Esophagus (tissue), 2 donors: ENCODE measurements around the gene TAX1BP3. TPM values are rescaled to one million over a fixed set of nuclear protein-coding genes. Genes with fewer than 3 reads are reported as not detected.
A peak's percentile ranks its signal among the peaks of the same experiment; 100 is the strongest.

Experiments used
- H3K27ac ChIP-seq, 2 donors: one replicate each; pipeline ENCODE4 v1.5.1; 2013; ENCODE audit warnings: low read depth in 2 of 2, mild to moderate bottlenecking in 2 of 2, inconsistent platforms in 1 of 2, low read length in 1 of 2, moderate library complexity in 1 of 2
- H3K27me3 ChIP-seq, 2 donors: one replicate each; pipeline ENCODE4 v1.6.1; 2013; ENCODE audit warnings: low read length in 2 of 2, control low read depth in 1 of 2, mild to moderate bottlenecking in 1 of 2; ENCODE audit not compliant: insufficient read depth in 2 of 2, control insufficient read depth in 1 of 2
- H3K36me3 ChIP-seq, 2 donors: one replicate each; pipeline ENCODE4 v1.6.1; 2013; ENCODE audit warnings: low read length in 1 of 2; ENCODE audit not compliant: control insufficient read depth in 2 of 2, insufficient read depth in 2 of 2
- H3K4me1 ChIP-seq, 2 donors: one replicate each; pipeline ENCODE4 v1.6.1; 2013; ENCODE audit warnings: low read length in 1 of 2; ENCODE audit not compliant: control insufficient read depth in 2 of 2, insufficient read depth in 2 of 2
- H3K4me3 ChIP-seq, 2 donors: one replicate each; pipeline ENCODE4 v1.5.1; 2013; ENCODE audit warnings: low read length in 2 of 2, mild to moderate bottlenecking in 2 of 2, low read depth in 1 of 2, moderate library complexity in 1 of 2
- H3K9me3 ChIP-seq, 2 donors: one replicate each; pipeline ENCODE4 v1.6.1; 2013; ENCODE audit warnings: mild to moderate bottlenecking in 2 of 2, low read depth in 1 of 2, low read length in 1 of 2, moderate library complexity in 1 of 2; ENCODE audit not compliant: control insufficient read depth in 2 of 2, insufficient read depth in 1 of 2
- WGBS, 2 donors: extraction: QIAGEN DNeasy Blood & Tissue Kit; methylation state at CpG; one replicate each; pipeline ENCODE4 v1.1.7; 2013; 5-methylcytosine and 5-hydroxymethylcytosine counted together
- polyA plus RNA-seq, 2 donors: library from polyadenylated mRNA; stranded (reverse); fragments of 200-250 nt; gene quantifications; one replicate each; pipeline ENCODE4 v1.2.3, GENCODE V29; 2013
- donor health status: healthy with polysubstance abuse.
- donor health status: Bipolar disorder and iron deficiency.

The TAX1BP3 gene
- polyA plus RNA-seq, 2 donors, result 158 to 248 TPM

- Histone ChIP-seq H3K27ac (no peak overlapping the region), H3K27me3 (peaks cover 0 to 6% of the 10 kb centered on the region in 2 donors), H3K36me3 (no peaks in the 10 kb centered on the region), H3K4me1 (peaks cover 13 to 14% of the 10 kb centered on the region in 2 donors), H3K4me3 (no peak overlapping the region), H3K9me3 (peaks cover 0 to 8% of the 10 kb centered on the region in 2 donors)
- 83 to 84% methylated on average over 4 of the region's 4 CpGs for WGBS, 2 donors
These were observed 29.8 kb upstream of the TAX1BP3 start for GRCh38 chr17:3698139-3698538.

- no peak overlapping the region for H3K4me3 ChIP-seq
- H3K36me3 ChIP-seq, result no peaks in the 10 kb centered on the region
- H3K9me3 ChIP-seq, result peaks cover 0 to 8% of the 10 kb centered on the region in 2 donors
- H3K27ac ChIP-seq, result no peak overlapping the region
- peaks cover 13 to 14% of the 10 kb centered on the region in 2 donors for H3K4me1 ChIP-seq
- WGBS, 2 donors, result 52 to 54% methylated on average over 12 of the region's 12 CpGs
- H3K27me3 ChIP-seq, result peaks cover 0 to 6% of the 10 kb centered on the region in 2 donors
These were observed 28.7 kb upstream of the TAX1BP3 start for GRCh38 chr17:3697103-3697476.

- H3K36me3 ChIP-seq, result no peaks in the 10 kb centered on the region
- WGBS, 2 donors, result 1% methylated on average over 48 to 65 of the region's 65 CpGs
- H3K4me3 ChIP-seq, result peak within 1 kb of the TSS; percentile 36 to 55
- H3K27ac ChIP-seq, result no peak within 1 kb of the TSS
- peaks cover 0 to 8% of the 10 kb centered on the region in 2 donors for H3K9me3 ChIP-seq
- peaks cover 13 to 14% of the 10 kb centered on the region in 2 donors for H3K4me1 ChIP-seq
- peaks cover 0 to 6% of the 10 kb centered on the region in 2 donors for H3K27me3 ChIP-seq
These were observed 27.5 kb upstream of the TAX1BP3 start, which contains the start of gene P2RX5 for GRCh38 chr17:3695723-3696411. Gene P2RX5, minus strand, starts transcription at chr17:3696155. Its CDS starts 150 bp downstream, at chr17:3696005.

- no peaks in the 10 kb centered on the region for H3K36me3 ChIP-seq
- H3K4me1 ChIP-seq, result peaks cover 13% of the 10 kb centered on the region in 2 donors
- H3K27me3 ChIP-seq, result peaks cover 0 to 6% of the 10 kb centered on the region in 2 donors
- WGBS, 2 donors, result 8 to 13% methylated on average over 16 to 17 of the region's 17 CpGs
- H3K27ac ChIP-seq, result no peak overlapping the region
- H3K4me3 ChIP-seq, result peak overlapping the region; percentile 36 to 55
- peaks cover 0 to 8% of the 10 kb centered on the region in 2 donors for H3K9me3 ChIP-seq
These were observed 26.8 kb upstream of the TAX1BP3 start for GRCh38 chr17:3695129-3695722.

- Histone ChIP-seq H3K4me1 (peaks cover 13% of the 10 kb centered on the region in 2 donors), H3K27me3 (peaks cover 0 to 6% of the 10 kb centered on the region in 2 donors), H3K4me3 (no peak overlapping the region), H3K27ac (no peak overlapping the region), H3K36me3 (no peaks in the 10 kb centered on the region), H3K9me3 (peaks cover 0 to 8% of the 10 kb centered on the region in 2 donors)
- WGBS, 2 donors, result 67 to 69% methylated on average over 9 of the region's 9 CpGs
These were observed 25.5 kb upstream of the TAX1BP3 start for GRCh38 chr17:3693829-3694231.

- H3K27ac ChIP-seq, result no peak overlapping the region
- peaks cover 13% of the 10 kb centered on the region in 2 donors for H3K4me1 ChIP-seq
- H3K4me3 ChIP-seq, result no peak overlapping the region
- H3K27me3 ChIP-seq, result peaks cover 0 to 6% of the 10 kb centered on the region in 2 donors
- WGBS, 2 donors, result 66 to 68% methylated on average over 4 of the region's 4 CpGs
- no peaks in the 10 kb centered on the region for H3K36me3 ChIP-seq
- H3K9me3 ChIP-seq, result peaks cover 0 to 4% of the 10 kb centered on the region in 2 donors
These were observed 24.8 kb upstream of the TAX1BP3 start for GRCh38 chr17:3693141-3693540.

- H3K27me3 ChIP-seq, result peaks cover 0 to 6% of the 10 kb centered on the region in 2 donors
- WGBS, 2 donors, result 86% methylated on average over 9 of the region's 9 CpGs
- no peaks in the 10 kb centered on the region for H3K36me3 ChIP-seq
- no peak overlapping the region for H3K4me3 ChIP-seq
- no peak overlapping the region for H3K27ac ChIP-seq
- H3K4me1 ChIP-seq, result peaks cover 13% of the 10 kb centered on the region in 2 donors
- H3K9me3 ChIP-seq, result no peaks in the 10 kb centered on the region
These were observed 24.0 kb upstream of the TAX1BP3 start for GRCh38 chr17:3692346-3692745.

GRCh38 chr17:3691617-3692067 is 23.3 kb upstream of the TAX1BP3 start:
- H3K27me3 ChIP-seq, result peaks cover 0 to 3% of the 10 kb centered on the region in 2 donors
- H3K4me3 ChIP-seq, result no peak overlapping the region
- no peak overlapping the region for H3K27ac ChIP-seq
- WGBS, 2 donors, result 77 to 79% methylated on average over 16 of the region's 16 CpGs
- H3K9me3 ChIP-seq, result no peaks in the 10 kb centered on the region
- no peaks in the 10 kb centered on the region for H3K36me3 ChIP-seq
- H3K4me1 ChIP-seq, result peaks cover 11 to 13% of the 10 kb centered on the region in 2 donors

- no peak overlapping the region for H3K4me3 ChIP-seq
- no peaks in the 10 kb centered on the region for H3K36me3 ChIP-seq
- WGBS, 2 donors, result 72 to 76% methylated on average over 22 of the region's 22 CpGs
- H3K27me3 ChIP-seq, result peaks cover 0 to 4% of the 10 kb centered on the region in 2 donors
- H3K27ac ChIP-seq, result no peak overlapping the region
- no peaks in the 10 kb centered on the region for H3K9me3 ChIP-seq
- peaks cover 2 to 3% of the 10 kb centered on the region in 2 donors for H3K4me1 ChIP-seq
These were observed 21.8 kb upstream of the TAX1BP3 start for GRCh38 chr17:3690094-3690715.
